Endometrial microvascular endothelial cells (primary cell): ENCODE results near the gene EEIG2. TPM values are rescaled to one million over a fixed set of nuclear protein-coding genes. Genes with fewer than 3 reads are reported as not detected.

Experiments
- in situ Hi-C: cut with HindIII; loops from 2 replicates; pipeline ENCODE4 v1.10.0; 2017; ENCODE audit warnings: low sequenced_read_pairs, low pct_unique_long_range_greater_than_20kb; ENCODE audit errors: inconsistent ontology term
- total RNA-seq: library from RNA; depleted of rRNA; stranded (reverse); fragments of >200 nt; gene quantifications from one replicate; pipeline ENCODE4 v1.2.3, GENCODE V29; 2015; ENCODE audit errors: inconsistent ontology term

The EEIG2 gene
- total RNA-seq, 1 donor from 2014 or later = 2.0 TPM

GRCh38 chr1:108572182-108572581 lies 12.3 kb downstream of the EEIG2 start:
- in situ Hi-C loops = no loop called here

GRCh38 chr1:108573183-108573582 lies 13.3 kb downstream of the EEIG2 start:
- in situ Hi-C loops = no loop called here

GRCh38 chr1:108574008-108574407 lies 14.1 kb downstream of the EEIG2 start:
- in situ Hi-C loops = no loop called here

- in situ Hi-C loops = no loop called here
Observed at GRCh38 chr1:108575375-108575774, 15.5 kb downstream of the EEIG2 start.

- in situ Hi-C loops = no loop called here
Observed at GRCh38 chr1:108583757-108584427, 24.0 kb downstream of the EEIG2 start.

- in situ Hi-C loops = no loop called here
Observed at GRCh38 chr1:108584428-108584856, 24.5 kb downstream of the EEIG2 start.

GRCh38 chr1:108585313-108585712 lies 25.4 kb downstream of the EEIG2 start:
- in situ Hi-C loops = no loop called here

GRCh38 chr1:108590441-108590840 lies 30.5 kb downstream of the EEIG2 start:
- in situ Hi-C loops = no loop called here

GRCh38 chr1:108590957-108591356 lies 31.1 kb downstream of the EEIG2 start:
- in situ Hi-C loops = no loop called here

GRCh38 chr1:108591466-108591865 lies 31.6 kb downstream of the EEIG2 start:
- in situ Hi-C loops = no loop called here

GRCh38 chr1:108592030-108592759 lies 32.3 kb downstream of the EEIG2 start:
- in situ Hi-C loops = no loop called here

- in situ Hi-C loops = no loop called here
Observed at GRCh38 chr1:108593448-108593847, 33.5 kb downstream of the EEIG2 start.

- in situ Hi-C loops = no loop called here
Observed at GRCh38 chr1:108595507-108595906, 35.6 kb downstream of the EEIG2 start.

GRCh38 chr1:108597041-108597440 lies 37.1 kb downstream of the EEIG2 start:
- in situ Hi-C loops = no loop called here

- in situ Hi-C loops = no loop called here
Observed at GRCh38 chr1:108598340-108598739, 38.4 kb downstream of the EEIG2 start.

- in situ Hi-C loops = no loop called here
Observed at GRCh38 chr1:108600504-108600903, 40.6 kb downstream of the EEIG2 start.

GRCh38 chr1:108601708-108602410 lies 42.0 kb downstream of the EEIG2 start:
- in situ Hi-C loops = no loop called here

- in situ Hi-C loops = no loop called here
Observed at GRCh38 chr1:108605633-108606032, 45.7 kb downstream of the EEIG2 start.

GRCh38 chr1:108606478-108606877 lies 46.6 kb downstream of the EEIG2 start:
- in situ Hi-C loops = no loop called here

- in situ Hi-C loops = no loop called here
Observed at GRCh38 chr1:108609483-108610049, 49.7 kb downstream of the EEIG2 start.
